A172 (cell line): Measurements from ENCODE around the gene SART3. TPM values are rescaled to one million over a fixed set of nuclear protein-coding genes. Genes with fewer than 3 reads are reported as not detected.

Source experiments
- DNase-seq: peaks from one replicate; pipeline ENCODE4 v3.0.0-alpha.2; 2015; ENCODE audit warnings: low spot score
- total RNA-seq: library from RNA; depleted of rRNA; stranded (reverse); fragments of >200 nt; shearing (Covaris generic); gene quantifications from 2 replicates; pipeline ENCODE4 v1.2.3, GENCODE V29; 2014; rRNA removed

SART3 gene
- total RNA-seq = 65.9 and 86.6 TPM in 2 replicates

DNA sequence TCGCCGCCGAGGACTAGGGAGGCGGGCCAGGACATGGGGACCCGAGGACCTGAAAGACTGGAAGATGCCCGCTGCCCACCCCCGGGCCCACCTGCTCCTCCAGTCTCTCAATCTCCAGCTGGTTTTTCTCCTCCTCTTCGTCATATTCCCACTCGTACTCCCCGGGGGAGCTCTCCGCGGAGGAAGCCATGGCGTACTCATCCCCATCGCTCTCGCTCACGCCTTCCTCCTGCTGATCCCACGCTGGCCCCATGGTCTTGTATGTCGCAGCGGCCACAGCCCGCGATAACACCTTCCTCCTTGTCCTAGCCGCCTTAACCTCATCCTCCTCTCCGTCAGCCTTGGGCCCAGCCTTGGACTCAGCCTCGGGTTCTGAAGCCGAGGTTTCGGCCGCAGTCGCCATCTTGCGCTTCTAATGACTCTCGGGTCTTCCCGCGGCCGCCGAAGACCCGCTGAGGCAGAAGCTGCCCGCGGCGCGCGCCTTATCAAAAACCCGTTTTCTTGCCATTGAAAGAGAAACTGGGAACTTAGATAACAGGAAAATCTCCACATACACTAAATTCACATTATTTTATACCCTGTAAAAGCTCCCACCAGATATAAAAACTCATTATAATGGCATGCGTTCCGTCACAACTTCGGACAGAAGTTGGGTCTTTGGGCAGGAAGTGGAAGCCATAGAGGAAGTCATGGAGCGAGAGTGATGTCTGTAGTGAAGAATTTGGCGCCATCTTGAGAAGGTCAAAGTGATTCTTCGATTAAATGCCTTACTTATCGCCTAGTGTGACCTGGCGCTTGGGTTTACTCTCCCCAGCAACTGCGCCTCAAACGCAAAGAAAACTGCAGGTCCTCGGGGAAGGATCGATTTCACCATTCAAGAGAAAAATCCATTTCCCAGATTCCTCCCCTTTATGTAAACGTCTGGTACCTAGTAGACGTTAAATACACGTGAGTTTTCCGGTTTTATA is at the start of gene SART3:
SART3 (minus strand) TSS at position 422 of the 968 bp plus-strand sequence; CDS start at position 403, 19 bp downstream.
- DNase-seq = peak; percentile 84

- no peak for DNase-seq
Measured at GRCh38 chr12:108610336-108610815, 49.4 kb upstream of the SART3 start.

DNA sequence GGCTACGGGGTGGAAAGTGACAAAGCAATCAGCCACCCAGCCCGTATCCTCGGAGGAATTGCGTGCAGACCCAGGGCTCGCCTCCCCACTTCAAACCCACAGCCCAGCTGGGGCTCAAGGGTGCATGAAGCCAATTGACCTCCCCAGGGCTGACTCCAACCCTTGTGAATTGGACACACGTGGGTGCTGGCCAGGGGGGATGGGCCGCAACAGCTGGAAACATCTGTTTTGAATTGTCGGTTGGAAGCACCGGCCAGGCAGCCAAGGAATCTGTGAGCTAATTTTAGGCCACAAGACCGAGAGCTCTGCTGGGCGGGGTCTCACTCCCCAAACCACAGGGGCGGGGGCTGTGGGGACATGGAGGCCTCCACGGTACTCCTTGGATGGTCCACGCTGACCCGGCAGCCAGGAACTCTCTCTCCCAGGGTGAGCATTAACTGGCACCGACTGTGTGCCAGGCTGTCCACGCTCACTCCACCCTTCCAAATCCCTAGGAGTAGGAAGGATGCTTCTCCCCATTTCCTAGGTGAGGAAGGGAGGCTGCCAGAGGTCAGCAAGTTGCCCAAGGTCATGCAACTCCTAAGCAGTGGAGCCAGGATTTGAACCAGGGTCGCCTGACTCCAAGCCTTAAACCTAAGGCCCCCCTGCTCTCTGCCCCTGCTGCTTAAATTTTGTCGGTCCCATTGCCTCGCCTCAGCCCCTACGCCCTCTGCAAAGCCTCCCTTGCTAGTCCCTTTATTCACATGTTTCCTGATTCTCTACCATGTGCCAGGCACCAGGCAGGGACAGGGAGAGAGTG is 48.8 kb upstream of the SART3 start:
- DNase-seq = no peak

DNA sequence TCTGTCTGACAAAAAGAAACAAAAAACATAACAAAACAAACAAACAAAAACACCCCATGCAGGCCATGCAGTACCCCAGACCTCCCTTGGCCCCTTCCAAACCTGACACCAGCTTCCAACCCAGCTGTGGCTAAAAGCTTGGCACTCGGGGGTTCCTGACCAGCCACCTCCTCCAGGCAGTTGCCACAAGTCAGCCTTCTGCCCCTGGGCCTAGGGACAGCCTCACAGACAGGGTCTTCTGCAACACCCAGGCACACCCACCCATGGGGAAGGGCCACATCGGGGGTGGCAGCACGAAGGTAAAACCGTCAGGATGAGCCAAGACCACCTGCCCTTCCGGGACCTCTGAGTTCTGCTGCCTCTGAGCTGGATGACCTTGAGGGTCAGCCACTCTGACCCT is 47.6 kb upstream of the SART3 start:
- DNase-seq = no peak

DNA sequence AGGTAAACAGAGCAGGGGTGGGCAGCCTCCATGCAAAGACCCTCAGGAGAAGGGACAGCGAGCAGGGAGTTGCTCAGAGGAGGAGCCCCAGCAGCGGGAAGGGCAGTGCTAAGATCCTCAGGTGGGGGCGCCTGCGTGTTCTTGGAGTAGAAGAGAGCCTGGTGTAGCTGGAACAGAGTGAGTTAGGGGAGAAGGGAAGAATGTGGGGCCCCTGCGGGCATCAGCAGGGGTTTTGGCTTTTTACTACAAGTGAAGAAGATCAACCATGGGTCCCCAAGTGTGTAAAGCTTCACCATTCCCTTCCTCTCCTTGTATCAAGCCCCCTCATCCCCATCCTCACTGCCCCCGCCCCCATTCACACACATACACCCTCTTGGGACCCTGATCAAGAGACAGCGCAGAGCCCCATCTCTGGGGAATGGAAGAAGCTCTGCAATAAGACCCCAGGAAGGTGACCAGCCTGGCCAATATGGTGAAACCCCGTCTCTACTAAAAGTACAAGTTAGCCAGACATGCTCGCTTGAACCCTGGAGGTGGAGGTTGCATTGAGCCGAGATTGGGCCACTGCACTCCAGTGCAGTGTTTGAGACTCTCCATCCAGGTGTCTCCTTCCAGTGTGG is 47.1 kb upstream of the SART3 start:
- DNase-seq = no peak

GRCh38 chr12:108606492-108606891 is 45.5 kb upstream of the SART3 start:
- DNase-seq = no peak

- no peak for DNase-seq
Measured at GRCh38 chr12:108605690-108606406, 44.9 kb upstream of the SART3 start.

- no peak for DNase-seq
Measured at GRCh38 chr12:108605000-108605689, 44.2 kb upstream of the SART3 start.

GRCh38 chr12:108604208-108604941 is 43.4 kb upstream of the SART3 start:
- no peak for DNase-seq

DNA sequence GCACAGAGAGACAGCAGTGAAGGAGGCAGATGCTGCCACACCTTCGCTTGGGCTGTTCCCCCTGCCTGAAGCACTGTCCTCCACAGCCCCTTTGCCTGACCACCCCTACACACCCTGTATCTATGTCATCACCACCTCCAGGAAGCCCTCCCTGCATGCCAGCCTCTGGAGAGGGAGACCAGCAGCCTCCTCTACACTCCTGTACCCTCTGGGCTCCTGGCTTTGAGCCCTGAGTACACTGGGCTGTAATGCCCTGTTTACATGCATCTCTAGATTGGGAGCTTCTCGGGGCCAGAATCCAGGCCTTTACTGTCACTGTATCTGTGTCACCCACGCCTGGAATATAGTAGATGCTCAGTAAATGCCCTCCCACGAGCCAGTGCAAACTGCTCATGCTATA is 42.8 kb upstream of the SART3 start:
- no peak for DNase-seq

DNA sequence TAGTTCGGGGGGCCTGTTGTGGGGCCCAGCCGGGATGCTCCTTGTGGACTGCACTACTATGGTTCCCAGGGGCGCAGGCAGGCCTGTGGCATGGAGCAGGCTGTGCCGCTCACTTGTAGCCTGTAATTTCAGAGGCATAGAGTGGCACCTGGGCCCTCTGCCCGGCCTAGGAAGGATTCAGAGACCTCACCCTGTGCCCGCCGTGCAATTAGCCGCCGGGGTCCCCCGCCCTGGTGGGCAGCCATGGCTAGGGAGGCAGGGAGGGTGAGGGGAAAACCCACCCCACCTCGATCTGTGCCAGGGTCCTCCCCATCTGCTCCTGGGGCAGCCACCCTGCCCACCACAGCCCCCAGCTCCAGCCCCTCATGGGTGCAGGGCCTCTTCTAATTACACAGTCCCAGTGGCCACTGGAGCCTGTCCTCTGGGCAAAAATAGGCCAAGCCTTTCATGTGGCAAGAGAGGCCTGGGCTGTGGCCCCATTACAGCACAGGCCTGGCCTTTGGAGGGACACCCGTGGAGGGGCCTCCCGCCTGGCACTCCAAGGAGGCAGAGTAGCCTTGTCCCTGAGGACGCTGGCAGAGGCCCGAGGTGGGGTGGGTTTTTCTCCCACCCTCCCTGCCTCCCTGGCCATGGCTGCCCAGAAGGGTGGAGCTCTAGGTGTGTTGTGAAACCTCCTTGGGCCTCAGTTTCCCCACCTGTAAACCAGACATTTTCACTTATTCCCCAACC is 42.2 kb upstream of the SART3 start:
- no peak for DNase-seq

DNA sequence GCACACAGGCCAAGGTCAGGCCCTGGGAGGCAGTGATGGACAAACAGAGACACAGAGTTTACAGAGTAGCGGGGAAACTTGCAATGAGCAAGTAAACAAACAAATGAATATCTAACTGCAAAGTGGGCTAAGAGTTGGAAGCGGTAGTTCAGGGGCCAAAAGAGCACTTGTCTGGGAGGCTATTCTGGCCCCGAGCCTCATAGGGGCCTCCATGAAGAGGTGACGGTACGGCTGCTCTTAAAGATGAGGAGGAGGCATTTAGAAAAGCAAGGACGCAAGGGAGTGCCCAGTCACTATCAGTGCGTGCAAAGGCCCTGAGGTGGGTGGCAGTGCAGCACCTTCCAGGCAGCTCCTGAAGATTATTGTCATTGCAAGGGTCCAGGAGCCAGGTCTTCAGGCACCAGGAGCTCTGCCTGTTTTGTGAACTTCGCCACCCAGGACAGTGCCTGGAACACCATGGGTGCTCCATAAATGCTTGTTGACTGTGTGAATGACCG is 41.3 kb upstream of the SART3 start:
- no peak for DNase-seq

- no peak for DNase-seq
Measured at GRCh38 chr12:108600702-108601007, 39.7 kb upstream of the SART3 start.

DNA sequence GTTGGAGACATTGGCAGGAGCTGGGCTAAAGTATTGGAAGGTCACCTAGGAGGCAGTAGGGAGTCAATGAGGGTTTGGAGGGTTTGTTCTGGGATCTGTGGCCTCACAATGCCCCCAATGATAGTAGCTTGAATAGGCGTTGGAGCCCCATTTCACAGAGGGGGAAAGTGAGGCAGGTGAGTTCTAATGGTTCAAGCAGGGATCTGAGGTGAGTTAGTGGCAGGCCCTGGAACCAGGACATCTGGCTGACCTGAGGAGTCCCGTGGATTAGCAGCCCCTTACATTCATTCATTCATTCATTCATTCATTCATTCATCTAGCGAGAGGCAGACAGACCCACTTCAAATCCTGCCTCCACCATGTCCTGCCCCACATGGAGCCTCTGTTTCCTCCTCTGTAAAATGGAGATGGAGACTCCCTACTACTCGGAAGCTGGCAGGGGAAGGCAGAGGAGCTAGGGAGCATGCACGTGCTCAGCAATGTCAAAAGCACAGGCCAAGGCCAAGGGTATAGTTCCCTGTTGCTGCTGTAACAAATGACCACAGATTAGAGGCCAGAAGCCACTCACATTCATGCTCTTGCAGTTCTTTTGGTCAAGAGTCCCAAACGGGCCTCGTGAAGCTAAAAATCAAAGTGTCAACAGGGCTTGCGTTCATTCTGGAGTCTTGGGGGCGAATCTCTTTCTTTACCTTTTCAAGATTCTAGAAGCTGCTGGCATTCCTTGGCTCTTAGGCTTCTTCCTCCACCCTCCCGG is 39.2 kb upstream of the SART3 start:
- DNase-seq = no peak

DNA sequence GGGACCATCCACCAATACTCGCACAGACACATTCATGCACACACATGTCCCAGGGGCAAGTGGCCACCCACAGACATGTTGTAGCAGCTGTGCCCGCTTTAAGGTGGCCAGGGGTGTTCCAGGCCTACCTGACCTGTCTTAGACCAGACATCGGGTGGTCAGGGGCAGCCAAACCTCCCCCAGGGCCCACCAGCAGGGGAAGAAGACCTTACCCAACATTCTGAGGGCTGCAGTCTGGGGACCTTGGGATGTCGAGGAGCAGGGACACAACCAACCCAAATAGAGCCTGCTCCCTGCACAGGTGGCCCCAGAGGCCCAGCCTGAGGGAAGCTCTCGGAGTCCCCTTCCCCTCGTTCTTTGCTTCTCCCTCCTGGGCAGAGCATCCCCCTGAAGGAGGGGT is 38.6 kb upstream of the SART3 start:
- DNase-seq = no peak

- DNase-seq = no peak
Measured at GRCh38 chr12:108598553-108599250, 37.7 kb upstream of the SART3 start.

- no peak for DNase-seq
Measured at GRCh38 chr12:108597559-108598471, 36.8 kb upstream of the SART3 start, which contains the start of gene TMEM119. Gene TMEM119, minus strand, starts transcription at chr12:108598084. Its CDS starts 5,701 bp downstream, at chr12:108592383.
